ENCODE data around the gene SETD4.

- no peak for TF ChIP-seq CTCF (IDR thresholded peaks at IDR 0.05)
- TF ChIP-seq POLR2A (IDR thresholded peaks at IDR 0.05) = no peak
These were observed 49.5 kb downstream of the SETD4 start for GRCh38 chr21:36010801-36011200.
